Measurements from ENCODE around the gene TMEM80. TPM values are rescaled to one million over a fixed set of nuclear protein-coding genes. Genes with fewer than 3 reads are reported as not detected.

The TMEM80 gene
- total and polyA plus RNA-seq, 2 of the 8 experiments (the other 6 are each of a cell fraction or from before 2014, with no cell fraction given), result 8.0 to 16.3 TPM

GRCh38 chr11:687751-688150, 7.9 kb upstream of the TMEM80 start (continued):
- no peak for TF ChIP-seq TAF7 (optimal IDR thresholded peaks at IDR 0.05; ENCODE audit: borderline replicate concordance, low read depth, low read length)
